NCI-H2029 treated with DMSO at 0.1 percent for 48 hours (cell line): Measurements from ENCODE around the gene SCN8A.

ENCODE experiments used
- DNase-seq: peaks from one replicate; lab custom pipeline; 2025; lab: John Stamatoyannopoulos, UW

Gene SCN8A

GRCh38 chr12:51669996-51670395 lies 79.0 kb downstream of the SCN8A start:
- no peak for DNase-seq

- DNase-seq = no peak
Observed at GRCh38 chr12:51672334-51672733, 81.3 kb downstream of the SCN8A start.

- DNase-seq = no peak
Observed at GRCh38 chr12:51675071-51675803, 84.2 kb downstream of the SCN8A start.

- no peak for DNase-seq
Observed at GRCh38 chr12:51676875-51677274, 85.8 kb downstream of the SCN8A start.

GRCh38 chr12:51677284-51677968 lies 86.4 kb downstream of the SCN8A start:
- no peak for DNase-seq

- DNase-seq = no peak
Observed at GRCh38 chr12:51678086-51678724, 87.2 kb downstream of the SCN8A start.

GRCh38 chr12:51682981-51683380 lies 91.9 kb downstream of the SCN8A start:
- no peak for DNase-seq

GRCh38 chr12:51683763-51684357 lies 92.8 kb downstream of the SCN8A start:
- no peak for DNase-seq

GRCh38 chr12:51686727-51687126 lies 95.7 kb downstream of the SCN8A start:
- DNase-seq = no peak

- no peak for DNase-seq
Observed at GRCh38 chr12:51687177-51687576, 96.1 kb downstream of the SCN8A start.

GRCh38 chr12:51687614-51688013 lies 96.6 kb downstream of the SCN8A start:
- DNase-seq = no peak

- DNase-seq = no peak
Observed at GRCh38 chr12:51689983-51690382, 99.0 kb downstream of the SCN8A start.

GRCh38 chr12:51692016-51692415 lies 101.0 kb downstream of the SCN8A start:
- no peak for DNase-seq

GRCh38 chr12:51693569-51693968 lies 102.5 kb downstream of the SCN8A start:
- no peak for DNase-seq

GRCh38 chr12:51694146-51694545 lies 103.1 kb downstream of the SCN8A start:
- DNase-seq = no peak

- DNase-seq = no peak
Observed at GRCh38 chr12:51695241-51696010, 104.4 kb downstream of the SCN8A start.

- no peak for DNase-seq
Observed at GRCh38 chr12:51699219-51699618, 108.2 kb downstream of the SCN8A start.

GRCh38 chr12:51700887-51701286 lies 109.9 kb downstream of the SCN8A start:
- no peak for DNase-seq

- no peak for DNase-seq
Observed at GRCh38 chr12:51702587-51702986, 111.6 kb downstream of the SCN8A start.

- no peak for DNase-seq
Observed at GRCh38 chr12:51705450-51705849, 114.4 kb downstream of the SCN8A start.

GRCh38 chr12:51706206-51706605 lies 115.2 kb downstream of the SCN8A start:
- DNase-seq = no peak

- DNase-seq = no peak
Observed at GRCh38 chr12:51714666-51715065, 123.6 kb downstream of the SCN8A start.
